PC-9 (cell line): ENCODE results near the gene NMT2. TPM values are rescaled to one million over a fixed set of nuclear protein-coding genes. Genes with fewer than 3 reads are reported as not detected.

ENCODE experiments used
- BruUV-seq: library from RNA; stranded (reverse); fragments of 400-500 nt; replicated peaks from 2 replicates; lab custom pipeline; 2021; lab: Mats Ljungman, UMichigan
- CTCF ChIA-PET: fragments of 300-600 bp; sonication (Branson Sonifier 250); formaldehyde crosslinking; loops from one replicate; lab custom pipeline; 2022; ENCODE audit warnings: antibody characterized with exemption; lab: Charles Lee
- POLR2A ChIA-PET: fragments of 300-600 bp; sonication (Branson Sonifier 250); formaldehyde crosslinking; loops from one replicate; lab custom pipeline; 2022; ENCODE audit warnings: antibody characterized with exemption; ENCODE audit not compliant: unreplicated experiment; lab: Charles Lee
- DNase-seq, 2 experiments: peaks; one replicate each; pipeline versions ENCODE4 v3.0.0 to v3.0.0-alpha.2; 2015 to 2022; ENCODE audit warnings: mixed read lengths in 1 of 2
- H2AFZ ChIP-seq: fragments of 200-600 bp; sonication (generic); 2 replicates; pipeline ENCODE4 v1.8.1; 2017; ENCODE audit warnings: antibody characterized with exemption
- H3F3A ChIP-seq: fragments of 200-600 bp; sonication (generic); 2 replicates; pipeline ENCODE4 v1.8.1; 2017; ENCODE audit warnings: antibody characterized with exemption, mild to moderate bottlenecking, low read depth; ENCODE audit not compliant: insufficient read depth
- H3K27ac ChIP-seq: fragments of 200-600 bp; sonication (generic); 2 replicates; pipeline ENCODE4 v1.6.1; 2016; ENCODE audit warnings: mixed run types
- H3K27me3 ChIP-seq: fragments of 200-600 bp; sonication (generic); 2 replicates; pipeline ENCODE4 v1.6.1; 2016; ENCODE audit warnings: low read depth, mixed run types; ENCODE audit not compliant: insufficient read depth
- H3K36me3 ChIP-seq: fragments of 200-600 bp; sonication (generic); 2 replicates; pipeline ENCODE4 v1.6.1; 2016; ENCODE audit warnings: low read depth, mixed run types
- H3K4me1 ChIP-seq: fragments of 200-600 bp; sonication (generic); replicated peaks from 2 replicates; pipeline ENCODE4 v1.6.1; 2016; ENCODE audit warnings: mixed run types; ENCODE audit not compliant: insufficient read depth
- H3K4me2 ChIP-seq: fragments of 200-600 bp; sonication (generic); 2 replicates; pipeline ENCODE4 v1.6.1; 2017; ENCODE audit warnings: mixed run types
- H3K4me3 ChIP-seq: fragments of 200-600 bp; sonication (generic); 2 replicates; pipeline ENCODE4 v1.6.1; 2016; ENCODE audit warnings: mixed run types
- H3K79me2 ChIP-seq: fragments of 200-600 bp; sonication (generic); 2 replicates; pipeline ENCODE4 v1.6.1; 2017; ENCODE audit warnings: low read depth, mixed run types
- H3K9me2 ChIP-seq: fragments of 200-600 bp; sonication (generic); 2 replicates; pipeline ENCODE4 v1.8.1; 2017; ENCODE audit warnings: mild to moderate bottlenecking; ENCODE audit not compliant: insufficient read depth
- H3K9me3 ChIP-seq: fragments of 200-600 bp; sonication (generic); 2 replicates; pipeline ENCODE4 v1.8.1; 2016; ENCODE audit warnings: low read depth; ENCODE audit not compliant: insufficient read depth
- H4K20me1 ChIP-seq: fragments of 200-600 bp; sonication (generic); 2 replicates; pipeline ENCODE4 v1.8.1; 2017; ENCODE audit not compliant: insufficient read depth
- EZH2 ChIP-seq: fragments of 200-600 bp; sonication (generic); IDR thresholded peaks from 2 replicates; pipeline ENCODE4 v1.8.0; 2017; ENCODE audit warnings: antibody characterized with exemption, low read depth
- intact Hi-C: fragments of 100-400 bp; cut with micrococcal nuclease; formaldehyde crosslinking; loops from one replicate; pipeline ENCODE4 v1.10.0; 2022; ENCODE audit not compliant: unreplicated experiment
- total RNA-seq: library from RNA; stranded (reverse); gene quantifications from 2 replicates; pipeline ENCODE4 v1.2.3, GENCODE V29; 2021
- TF ChIP-seq, protein P1 (sequence below): fragments of 200-600 bp; sonication (generic); conservative IDR thresholded peaks from 2 replicates; pipeline ENCODE4 v1.6.1; 2017; ENCODE audit warnings: mixed run types, antibody characterized with exemption, mild to moderate bottlenecking, moderate library complexity

Gene NMT2
- total RNA-seq, 1 experiment from 2014 or later: 11.0 TPM

DNA sequence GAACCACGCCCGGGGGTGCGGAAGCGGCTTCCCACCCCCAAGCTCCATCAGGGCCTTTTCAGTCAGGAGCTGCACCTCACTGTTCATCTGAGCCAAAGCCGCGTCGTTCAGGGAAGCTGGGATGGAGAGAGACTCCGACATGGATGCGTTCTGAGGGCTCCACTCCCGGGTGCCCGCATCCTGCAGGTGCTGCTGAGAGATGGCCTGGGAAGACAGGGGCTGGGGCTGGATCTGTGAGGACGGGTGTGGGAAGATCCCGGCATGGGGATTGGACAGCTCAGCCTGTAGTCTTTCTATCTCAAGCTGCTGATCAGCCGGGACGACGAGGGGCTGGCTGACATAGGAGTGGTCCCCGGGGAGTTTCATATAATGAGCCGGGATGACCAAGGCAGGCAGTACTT lies 45.0 kb upstream of the NMT2 start:
- Histone ChIP-seq H3K79me2 (no peaks in the 10 kb centered on the region), H3K36me3 (no peaks in the 10 kb centered on the region), H3K4me2 (no peak overlapping the region), H3K27me3 (peaks cover 9% of the 10 kb centered on the region; the same call in 1 of the 2 replicates), H3K4me1 (no peaks in the 10 kb centered on the region), H3K27ac (no peak overlapping the region), H3F3A (no peaks in the 10 kb centered on the region), H3K9me2 (no peaks in the 10 kb centered on the region), H2AFZ (no peak overlapping the region), H4K20me1 (no peaks in the 10 kb centered on the region), H3K4me3 (no peak overlapping the region), H3K9me3 (no peaks in the 10 kb centered on the region)
- no peak for DNase-seq
- POLR2A ChIA-PET: no interaction called here
- TF ChIP-seq EZH2: no peak
- TF ChIP-seq, protein P1, sequence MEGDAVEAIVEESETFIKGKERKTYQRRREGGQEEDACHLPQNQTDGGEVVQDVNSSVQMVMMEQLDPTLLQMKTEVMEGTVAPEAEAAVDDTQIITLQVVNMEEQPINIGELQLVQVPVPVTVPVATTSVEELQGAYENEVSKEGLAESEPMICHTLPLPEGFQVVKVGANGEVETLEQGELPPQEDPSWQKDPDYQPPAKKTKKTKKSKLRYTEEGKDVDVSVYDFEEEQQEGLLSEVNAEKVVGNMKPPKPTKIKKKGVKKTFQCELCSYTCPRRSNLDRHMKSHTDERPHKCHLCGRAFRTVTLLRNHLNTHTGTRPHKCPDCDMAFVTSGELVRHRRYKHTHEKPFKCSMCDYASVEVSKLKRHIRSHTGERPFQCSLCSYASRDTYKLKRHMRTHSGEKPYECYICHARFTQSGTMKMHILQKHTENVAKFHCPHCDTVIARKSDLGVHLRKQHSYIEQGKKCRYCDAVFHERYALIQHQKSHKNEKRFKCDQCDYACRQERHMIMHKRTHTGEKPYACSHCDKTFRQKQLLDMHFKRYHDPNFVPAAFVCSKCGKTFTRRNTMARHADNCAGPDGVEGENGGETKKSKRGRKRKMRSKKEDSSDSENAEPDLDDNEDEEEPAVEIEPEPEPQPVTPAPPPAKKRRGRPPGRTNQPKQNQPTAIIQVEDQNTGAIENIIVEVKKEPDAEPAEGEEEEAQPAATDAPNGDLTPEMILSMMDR: no peak
- intact Hi-C loops: no loop called here
- BruUV-seq: no TSS peak
- CTCF ChIA-PET: no interaction called here

DNA sequence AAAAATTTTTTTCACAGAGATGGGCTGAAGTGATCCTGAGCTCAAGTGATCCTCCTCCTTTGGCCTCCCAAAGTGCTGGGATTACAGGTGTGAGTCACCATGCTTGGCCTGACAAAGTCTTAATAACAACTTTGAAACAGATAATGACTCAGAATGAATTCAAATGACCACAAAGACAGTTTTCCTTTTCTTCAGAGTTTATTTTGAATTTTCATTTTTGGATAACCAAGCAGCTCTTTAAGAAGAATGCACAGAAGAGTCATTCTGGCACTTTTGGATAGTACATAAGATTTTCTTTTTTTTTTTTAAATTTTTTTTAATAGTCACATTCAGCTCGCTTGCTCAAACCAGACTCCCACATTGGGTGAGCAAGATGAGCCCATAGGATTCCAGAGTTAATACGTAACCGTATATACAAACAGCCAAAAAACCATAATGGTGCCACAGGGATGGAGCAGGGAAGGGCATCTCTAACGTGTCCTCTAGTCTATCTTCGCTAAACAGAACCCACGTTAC lies 43.0 kb upstream of the NMT2 start:
- CTCF ChIA-PET: interaction anchor here (0.7 kb wide), 1 partner anchor 21 kb away, joined by 4 read pairs; no protein-coding TSS in a partner anchor
- POLR2A ChIA-PET: no interaction called here
- H3K27me3 ChIP-seq: peaks cover 9% of the 10 kb centered on the region; the same call in 1 of the 2 replicates
- no peaks in the 10 kb centered on the region for H3K9me3 ChIP-seq
- BruUV-seq: no TSS peak
- no peaks in the 10 kb centered on the region for H4K20me1 ChIP-seq
- H3K4me3 ChIP-seq: no peak overlapping the region
- H3K9me2 ChIP-seq: no peaks in the 10 kb centered on the region
- H2AFZ ChIP-seq: no peak overlapping the region
- no peaks in the 10 kb centered on the region for H3F3A ChIP-seq
- no peak overlapping the region for H3K27ac ChIP-seq
- intact Hi-C loops: no loop called here
- no peak overlapping the region for H3K4me2 ChIP-seq
- TF ChIP-seq, protein P1: no peak
- no peak for TF ChIP-seq EZH2
- H3K36me3 ChIP-seq: no peaks in the 10 kb centered on the region
- no peaks in the 10 kb centered on the region for H3K4me1 ChIP-seq
- no peaks in the 10 kb centered on the region for H3K79me2 ChIP-seq
- no peak for DNase-seq

DNA sequence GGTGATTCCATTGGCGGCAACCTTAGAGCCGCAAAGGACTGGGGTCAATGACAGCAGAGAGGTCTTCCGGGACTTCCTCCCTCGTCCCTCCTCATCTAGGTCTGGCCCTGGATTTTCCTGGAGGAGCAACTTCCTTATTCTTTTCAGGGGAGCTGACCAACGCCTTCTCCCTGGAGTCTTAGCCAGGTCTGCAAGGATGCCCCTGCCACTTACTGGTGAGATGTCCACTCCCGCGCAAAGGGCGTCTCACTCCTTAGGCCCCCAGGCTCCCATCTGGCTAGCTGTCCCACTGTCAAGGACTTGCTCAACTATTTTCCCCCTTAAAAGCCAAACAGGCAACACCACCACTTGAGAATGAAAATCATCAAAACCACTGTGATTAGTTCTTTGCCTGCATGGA lies 42.0 kb upstream of the NMT2 start:
- Histone ChIP-seq H3K27me3 (peaks cover 9% of the 10 kb centered on the region; the same call in 1 of the 2 replicates), H3K4me3 (no peak overlapping the region), H3K27ac (no peak overlapping the region), H3K9me2 (no peaks in the 10 kb centered on the region), H3K4me2 (no peak overlapping the region), H3K79me2 (no peaks in the 10 kb centered on the region), H3K4me1 (no peaks in the 10 kb centered on the region), H3K9me3 (no peaks in the 10 kb centered on the region), H2AFZ (no peak overlapping the region), H3F3A (no peaks in the 10 kb centered on the region), H4K20me1 (no peaks in the 10 kb centered on the region), H3K36me3 (no peaks in the 10 kb centered on the region)
- no peak for DNase-seq
- BruUV-seq: no TSS peak
- intact Hi-C loops: no loop called here
- no peak for TF ChIP-seq EZH2
- TF ChIP-seq, protein P1: no peak
- ChIA-PET POLR2A (no interaction called here), CTCF (no interaction called here)
